ENCODE results near the gene PRADC1. TPM values are rescaled to one million over a fixed set of nuclear protein-coding genes. Genes with fewer than 3 reads are reported as not detected.

The PRADC1 gene
- total and polyA plus RNA-seq, 9 of the 15 experiments (the other 6 are each of a cell fraction or from before 2014, with no cell fraction given): 7.3 to 47.4 (median 34.2) TPM

GRCh38 chr2:73259276-73259675 is 26.2 kb upstream of the PRADC1 start:
- ATAC-seq (no peak), DNase-seq (ENCODE audit: extremely low read depth in 1 of 4, low spot score in 3 of 4) (no peak), FAIRE-seq (no peak)
- peaks cover 6% of the 10 kb centered on the region; the same call in 1 of the 2 replicates for H4K20me1 ChIP-seq (replicated peaks; ENCODE audit: control insufficient read depth, insufficient read depth, low read length)
- 56% methylated on average over 8 of the region's 8 CpGs for WGBS (ENCODE audit: insufficient coverage, low coverage, missing lambda C conversion rate)
- in situ Hi-C loops (cut with MboI) (no loop called here), intact Hi-C loops (cut with micrococcal nuclease) (loop anchor here (5.0 to 10.0 kb wide), 2 partner anchors 82 to 274 kb away; no protein-coding TSS in a partner anchor)
- peak overlapping the region in 1 of 2 experiments; percentile 26; a peak in 1 of 4 replicates for H3K9ac ChIP-seq (ENCODE audit: insufficient read depth in 1 of 2, low read depth in 2 of 2, low read length in 2 of 2)
- H3K4me2 ChIP-seq (ENCODE audit: insufficient read depth, low read length): no peak overlapping the region
- ChIA-PET POLR2A (interaction anchor here (0.7 kb wide), 2 partner anchors 21 to 82 kb away, joined by 4 to 5 read pairs; no protein-coding TSS in a partner anchor), CTCF (ENCODE audit: low intra/inter-chr PET ratio) (interaction anchor here (1.0 to 2.0 kb wide), 2 partner anchors 101 to 366 kb away, joined by 3 to 10 read pairs; no protein-coding TSS in a partner anchor)
- peaks cover 2 to 19% of the 10 kb centered on the region in 2 experiments; a peak in 2 of 5 replicates for H3K4me1 ChIP-seq (replicated peaks in 1 of 2; ENCODE audit: control insufficient read depth in 2 of 2, insufficient read depth in 2 of 2, low read length in 2 of 2)
- no peak overlapping the region for H2AFZ ChIP-seq (ENCODE audit: low read depth, low read length)
- TF ChIP-seq ZNF589 (CRISPR knock-in tag; IDR thresholded peaks at IDR 0.05; ENCODE audit: low read depth) (no peak), ZNF311 (CRISPR knock-in tag; IDR thresholded peaks at IDR 0.05) (no peak), GTF2E2 (tag; IDR thresholded peaks at IDR 0.05) (no peak), STAT6 (CRISPR knock-in tag; IDR thresholded peaks at IDR 0.05) (no peak), ZNF639 (CRISPR knock-in tag; conservative IDR thresholded peaks at IDR 0.05 in 1 of 2, IDR thresholded peaks at IDR 0.05 in 1 of 2) (no peak), ESRRA (IDR thresholded peaks at IDR 0.05; ENCODE audit: borderline replicate concordance, low read depth) (no peak)
- no peaks in the 10 kb centered on the region for H3K9me1 ChIP-seq (ENCODE audit: control insufficient read depth, insufficient read depth, low read length)
- BruUV-seq (replicated peaks): no TSS peak
- H3K27ac ChIP-seq (ENCODE audit: extremely low read depth, low read depth, low read length): no peak overlapping the region
- H3K4me3 ChIP-seq: no peak overlapping the region
- no peaks in the 10 kb centered on the region for H3K27me3 ChIP-seq (ENCODE audit: control insufficient read depth in 2 of 2, insufficient read depth in 2 of 2, low read length in 2 of 2)
- H3K36me3 ChIP-seq (ENCODE audit: control insufficient read depth, insufficient read depth, low read length): peaks cover 8% of the 10 kb centered on the region; the same call in 2 of the 3 replicates
- no peaks in the 10 kb centered on the region for H3K9me3 ChIP-seq (replicated peaks; ENCODE audit: control insufficient read depth, insufficient read depth, low read depth, low read length)
- no peaks in the 10 kb centered on the region for H3K79me2 ChIP-seq (ENCODE audit: control insufficient read depth, insufficient read depth, low read length)

All from K562 (cell line).